Aorta (tissue), 5 donors: ENCODE measurements around the gene TMX3. TPM values are rescaled to one million over a fixed set of nuclear protein-coding genes. Genes with fewer than 3 reads are reported as not detected.

Experiments
- ATAC-seq: fragments of 200-7000 bp; cut with Tn5 transposase; one replicate; pipeline ENCODE4 v1.9.1; 2022; ENCODE audit warnings: moderate library complexity; ENCODE audit not compliant: low FRiP score
- DNase-seq, 2 donors: peaks; one replicate each; pipeline ENCODE4 v3.0.0-alpha.2; 2020
- H3K27ac ChIP-seq, 2 donors: one replicate each; pipeline ENCODE4 v1.5.1; 2013; ENCODE audit warnings: low read length in 2 of 2, mild to moderate bottlenecking in 2 of 2, moderate library complexity in 2 of 2, control low read depth in 1 of 2, inconsistent platforms in 1 of 2, low read depth in 1 of 2
- H3K27me3 ChIP-seq, 2 donors: one replicate each; pipeline ENCODE4 v1.6.1; 2013; ENCODE audit warnings: control low read depth in 1 of 2, low read length in 1 of 2, mild to moderate bottlenecking in 1 of 2, moderate library complexity in 1 of 2; ENCODE audit not compliant: insufficient read depth in 2 of 2, control insufficient read depth in 1 of 2
- H3K36me3 ChIP-seq, 2 donors: one replicate each; pipeline ENCODE4 v1.6.1; 2013; ENCODE audit warnings: control low read depth in 1 of 2, low read length in 1 of 2, mild to moderate bottlenecking in 1 of 2; ENCODE audit not compliant: insufficient read depth in 2 of 2, control insufficient read depth in 1 of 2
- H3K4me1 ChIP-seq, 2 donors: one replicate each; pipeline ENCODE4 v1.6.1; 2013; ENCODE audit warnings: low read length in 2 of 2, control low read depth in 1 of 2, mild to moderate bottlenecking in 1 of 2, moderate library complexity in 1 of 2; ENCODE audit not compliant: insufficient read depth in 2 of 2, control insufficient read depth in 1 of 2
- H3K4me3 ChIP-seq, 2 donors: one replicate each; pipeline ENCODE4 v1.5.1; 2013; ENCODE audit warnings: low read length in 2 of 2, control low read depth in 1 of 2, mild to moderate bottlenecking in 1 of 2
- H3K9me3 ChIP-seq: one replicate; pipeline ENCODE4 v1.6.1; 2013; ENCODE audit warnings: mild to moderate bottlenecking, low read length; ENCODE audit not compliant: control insufficient read depth
- WGBS, 2 donors: extraction: QIAGEN DNeasy Blood & Tissue Kit; methylation state at CpG; one replicate each; pipeline ENCODE4 v1.1.7; 2013; 5-methylcytosine and 5-hydroxymethylcytosine counted together
- intact Hi-C, 2 donors: fragments of 100-400 bp; cut with DNase I; formaldehyde crosslinking; loops; one replicate each; pipeline versions ENCODE4 v1.14.2 to v1.15.0; 2022
- polyA plus RNA-seq, 2 donors: library from polyadenylated mRNA; stranded (reverse); fragments of 200-250 nt; gene quantifications; one replicate each; pipeline ENCODE4 v1.2.3, GENCODE V29; 2013
- total RNA-seq, 2 donors: library from RNA; stranded (reverse); fragmentation: NEBNext Ultra II Directional; extraction: Animal tissue kit (Norgen Biotek cat#: 25700); gene quantifications; one replicate each; pipeline ENCODE4 v1.2.1, GENCODE V29; 2021
- donor health status: healthy with polysubstance abuse.
- donor health status: Bipolar disorder and iron deficiency.
- donor health status: DM: no; HTN: no; CAD: no.
- donor health status: DM: no; HTN: no; CAD: no.
- donor health status: DM: yes; HTN: yes; CAD: no.

Gene TMX3
- total and polyA plus RNA-seq, 4 donors = 23.2 to 59.6 (median 43.0) TPM

DNA sequence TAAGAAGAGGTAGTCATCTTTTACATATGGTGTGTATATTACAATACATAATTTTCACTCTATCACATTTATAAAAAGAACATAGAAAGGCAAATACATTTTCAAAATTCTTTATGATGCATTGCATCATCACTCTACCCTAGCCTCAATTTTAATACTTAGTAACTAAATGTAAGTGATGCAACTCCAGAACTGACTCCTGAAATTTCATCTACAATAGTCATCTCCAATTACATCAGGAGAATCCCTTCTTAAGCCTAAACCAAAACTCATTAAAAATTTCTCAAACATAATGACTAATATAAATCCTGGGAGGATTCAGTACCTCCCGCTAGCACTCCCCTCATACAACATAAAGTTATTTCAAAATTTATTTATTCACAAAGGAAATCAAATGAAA is 15.9 kb downstream of the TMX3 start:
- H3K9me3 ChIP-seq = no peaks in the 10 kb centered on the region
- H3K4me1 ChIP-seq = no peaks in the 10 kb centered on the region
- no peaks in the 10 kb centered on the region for H3K27me3 ChIP-seq
- intact Hi-C loops = no loop called here
- H3K27ac ChIP-seq = no peak overlapping the region
- no peak for ATAC-seq
- 97 to 100% methylated on average over 1 of the region's 1 CpG for WGBS, 2 donors
- H3K4me3 ChIP-seq = no peak overlapping the region
- H3K36me3 ChIP-seq = no peaks in the 10 kb centered on the region
- DNase-seq = no peak

DNA sequence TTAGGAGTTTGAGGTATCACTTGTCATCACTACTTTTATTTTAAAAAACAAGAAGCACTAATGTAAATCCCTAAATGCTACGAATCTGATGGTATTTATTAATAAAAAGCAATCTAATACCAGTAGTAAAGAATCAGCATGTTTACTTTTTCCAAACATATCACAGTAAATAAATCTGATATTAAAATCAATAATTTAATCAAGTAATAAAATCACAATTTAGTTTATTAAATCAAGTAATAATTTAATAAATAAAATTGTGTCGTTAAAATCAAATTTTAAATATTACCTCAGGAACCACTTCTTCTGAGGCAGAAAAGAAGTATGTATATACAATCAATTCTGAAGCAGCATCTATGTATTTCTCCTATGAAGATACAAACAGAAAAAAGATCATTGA is 18.0 kb downstream of the TMX3 start:
- DNase-seq = no peak
- Histone ChIP-seq H3K27me3 (no peaks in the 10 kb centered on the region), H3K27ac (no peak overlapping the region), H3K9me3 (no peaks in the 10 kb centered on the region), H3K36me3 (peaks cover 0 to 2% of the 10 kb centered on the region in 2 donors), H3K4me1 (no peaks in the 10 kb centered on the region), H3K4me3 (no peak overlapping the region)
- intact Hi-C loops = no loop called here
- no peak for ATAC-seq
- WGBS, 2 donors = 94 to 95% methylated on average over 2 of the region's 2 CpGs

DNA sequence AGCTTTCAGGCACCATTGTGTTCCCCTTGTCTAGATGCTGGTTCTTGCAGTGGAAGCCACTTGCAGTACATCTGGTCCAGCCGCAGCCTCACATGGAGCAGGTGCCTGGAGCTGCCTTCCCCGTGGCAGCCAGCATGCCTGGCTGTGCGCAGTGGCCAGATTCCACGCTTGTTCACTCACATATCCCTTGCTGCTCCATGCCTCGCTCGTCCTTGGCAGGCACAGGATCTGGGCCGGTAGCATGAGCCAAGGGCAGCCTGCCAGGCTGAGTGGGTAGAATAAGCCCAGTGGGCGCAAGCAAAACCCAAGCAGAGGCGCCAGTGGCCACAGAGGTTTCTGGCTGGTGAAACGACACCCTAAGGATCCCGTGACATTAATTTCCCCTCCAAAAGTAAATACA is 20.6 kb downstream of the TMX3 start:
- intact Hi-C loops = no loop called here
- no peaks in the 10 kb centered on the region for H3K4me1 ChIP-seq
- H3K9me3 ChIP-seq = no peaks in the 10 kb centered on the region
- H3K27ac ChIP-seq = no peak overlapping the region
- no peak overlapping the region for H3K4me3 ChIP-seq
- DNase-seq (peak; percentile 61 to 73), ATAC-seq (no peak)
- 33 to 41% methylated on average over 11 of the region's 11 CpGs for WGBS, 2 donors
- peaks cover 2 to 4% of the 10 kb centered on the region in 2 donors for H3K36me3 ChIP-seq
- no peaks in the 10 kb centered on the region for H3K27me3 ChIP-seq

DNA sequence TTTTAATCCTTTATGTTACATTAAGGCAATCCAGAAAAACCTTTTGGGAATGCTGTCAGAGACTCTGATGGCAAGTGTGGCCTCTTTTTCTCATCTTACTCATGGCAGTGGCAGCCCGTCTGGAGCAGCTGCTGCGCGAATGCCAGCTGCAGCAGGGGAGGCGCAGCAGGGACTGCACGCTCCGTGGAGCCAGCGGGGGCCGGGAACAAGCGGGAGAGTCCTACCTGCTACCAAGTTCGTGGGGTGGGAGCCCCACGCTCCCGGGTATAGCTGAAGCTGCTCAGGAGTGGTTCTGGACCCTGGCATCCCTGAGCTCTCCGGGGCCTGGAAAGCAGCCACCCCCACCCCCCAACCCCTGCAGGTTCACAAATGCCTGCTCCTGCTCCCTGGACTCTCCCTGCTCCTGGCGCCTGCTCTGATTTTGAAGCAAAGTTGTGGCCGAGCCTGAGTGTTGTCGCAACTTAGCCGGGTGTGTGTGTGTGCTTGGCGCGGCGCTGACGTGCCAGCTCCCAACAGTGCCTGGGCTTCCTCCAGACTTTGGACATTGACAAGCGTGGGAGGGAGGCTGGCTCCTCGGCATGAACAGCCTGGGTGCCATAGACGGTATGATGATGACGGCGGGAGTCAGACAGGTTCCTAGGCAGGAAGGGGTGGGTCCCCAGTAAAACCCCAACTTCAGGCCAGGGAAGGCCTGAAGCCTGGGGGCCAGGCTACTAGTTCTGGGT is 21.7 kb downstream of the TMX3 start:
- H3K27ac ChIP-seq = no peak overlapping the region
- whole genome bisulfite sequencing, 2 donors = 93 to 96% methylated on average over 26 of the region's 26 CpGs
- DNase-seq = peak in 1 of 2 donors; percentile 58
- peaks cover 2 to 4% of the 10 kb centered on the region in 2 donors for H3K36me3 ChIP-seq
- no peaks in the 10 kb centered on the region for H3K27me3 ChIP-seq
- no peak overlapping the region for H3K4me3 ChIP-seq
- intact Hi-C loops = no loop called here
- H3K9me3 ChIP-seq = no peaks in the 10 kb centered on the region
- ATAC-seq = no peak
- H3K4me1 ChIP-seq = no peaks in the 10 kb centered on the region

DNA sequence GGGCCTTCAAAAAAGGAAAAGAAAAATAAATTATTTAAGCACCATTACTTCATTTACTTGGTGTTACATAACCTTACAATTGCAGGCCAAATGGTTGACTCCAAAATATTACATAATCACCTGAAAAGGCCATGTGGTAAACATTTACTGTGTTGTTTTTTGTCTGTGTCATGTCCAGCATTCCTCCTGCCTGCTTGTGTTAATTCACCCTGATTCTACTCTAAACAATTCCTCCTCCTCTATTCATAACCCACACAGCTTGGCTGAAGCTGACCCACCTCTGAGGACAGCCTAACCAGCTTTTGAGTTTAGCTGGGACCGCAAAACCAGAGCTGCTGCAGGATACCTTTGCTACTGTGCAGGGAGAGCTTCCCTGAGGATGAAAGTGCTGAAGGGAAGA is 35.4 kb downstream of the TMX3 start:
- H3K4me1 ChIP-seq = no peaks in the 10 kb centered on the region
- H3K27me3 ChIP-seq = no peaks in the 10 kb centered on the region
- intact Hi-C loops = no loop called here
- no peak for DNase-seq
- H3K36me3 ChIP-seq = peaks cover 2% of the 10 kb centered on the region in 2 donors
- 72 to 75% methylated on average over 1 of the region's 1 CpG for WGBS, 2 donors
- no peak overlapping the region for H3K4me3 ChIP-seq
- H3K27ac ChIP-seq = no peak overlapping the region
- no peaks in the 10 kb centered on the region for H3K9me3 ChIP-seq
- ATAC-seq = no peak

DNA sequence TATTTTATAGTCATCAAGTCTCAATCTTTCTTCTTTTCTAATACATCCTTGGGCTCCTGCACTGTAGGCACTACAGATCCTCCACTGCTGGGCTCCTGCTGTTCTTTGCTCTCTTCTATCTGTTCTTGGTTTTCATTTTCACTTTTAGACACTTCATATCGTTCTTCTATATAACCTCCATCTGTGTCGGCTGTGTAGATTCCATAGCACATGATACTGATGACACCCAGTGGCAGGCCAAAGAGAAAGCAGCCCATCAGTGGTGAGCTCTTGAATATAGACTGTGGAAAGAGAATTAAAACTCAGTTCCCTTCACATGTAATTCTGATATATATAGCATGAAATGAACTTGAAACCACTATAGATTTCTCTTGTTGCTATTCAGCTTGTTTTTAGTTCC is 38.0 kb downstream of the TMX3 start:
- 64 to 68% methylated on average over 2 of the region's 2 CpGs for WGBS, 2 donors
- Histone ChIP-seq H3K4me1 (no peaks in the 10 kb centered on the region), H3K27ac (no peak overlapping the region), H3K4me3 (no peak overlapping the region), H3K36me3 (peaks cover 2% of the 10 kb centered on the region in 2 donors), H3K27me3 (no peaks in the 10 kb centered on the region), H3K9me3 (no peaks in the 10 kb centered on the region)
- no peak for ATAC-seq
- DNase-seq = no peak
- intact Hi-C loops = no loop called here

DNA sequence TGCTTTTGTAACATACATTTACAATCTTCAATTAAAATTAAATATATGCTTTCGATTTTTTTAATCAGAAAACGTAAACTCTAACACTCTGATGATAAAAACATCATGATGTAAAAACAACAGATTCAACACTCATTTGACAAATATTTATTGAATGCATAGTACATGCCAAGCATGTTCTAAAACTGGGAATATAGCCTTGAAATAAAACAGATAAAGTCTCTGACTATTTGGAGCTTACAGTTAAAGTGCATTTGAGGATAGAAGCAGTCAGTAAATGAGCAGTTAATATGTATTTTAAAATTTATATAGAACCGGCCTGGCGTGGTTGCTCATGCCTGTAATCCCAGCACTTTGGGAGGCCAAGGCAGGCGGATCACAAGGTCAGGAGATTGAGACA is 47.8 kb downstream of the TMX3 start:
- no peak overlapping the region for H3K27ac ChIP-seq
- H3K36me3 ChIP-seq = no peaks in the 10 kb centered on the region
- ATAC-seq (no peak), DNase-seq (no peak)
- no peaks in the 10 kb centered on the region for H3K4me1 ChIP-seq
- no peaks in the 10 kb centered on the region for H3K27me3 ChIP-seq
- 15 to 23% methylated on average over 5 of the region's 5 CpGs for whole genome bisulfite sequencing, 2 donors
- intact Hi-C loops = no loop called here
- no peaks in the 10 kb centered on the region for H3K9me3 ChIP-seq
- no peak overlapping the region for H3K4me3 ChIP-seq

DNA sequence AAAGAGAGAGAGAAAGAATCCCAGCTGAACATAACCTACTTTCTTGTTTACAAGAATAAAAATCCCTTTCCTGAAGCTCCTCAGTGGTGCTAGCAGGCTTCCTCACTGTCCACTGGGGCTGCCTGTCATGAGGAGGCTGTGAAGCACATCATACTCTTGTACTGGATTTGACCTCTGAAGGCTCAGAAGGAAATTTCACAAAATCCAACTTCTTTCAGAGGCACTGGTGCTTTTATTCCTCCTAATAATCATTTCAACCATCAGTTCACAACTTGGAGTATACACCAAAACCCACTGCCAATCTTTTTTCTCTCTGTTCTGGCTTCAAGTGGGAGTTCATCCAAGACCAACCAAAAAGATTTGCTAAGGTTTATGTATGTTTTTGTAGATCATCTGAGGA is 48.5 kb downstream of the TMX3 start:
- Histone ChIP-seq H3K36me3 (no peaks in the 10 kb centered on the region), H3K4me1 (no peaks in the 10 kb centered on the region), H3K9me3 (no peaks in the 10 kb centered on the region), H3K27me3 (no peaks in the 10 kb centered on the region), H3K4me3 (no peak overlapping the region), H3K27ac (no peak overlapping the region)
- ATAC-seq (no peak), DNase-seq (no peak)
- intact Hi-C loops = no loop called here

DNA sequence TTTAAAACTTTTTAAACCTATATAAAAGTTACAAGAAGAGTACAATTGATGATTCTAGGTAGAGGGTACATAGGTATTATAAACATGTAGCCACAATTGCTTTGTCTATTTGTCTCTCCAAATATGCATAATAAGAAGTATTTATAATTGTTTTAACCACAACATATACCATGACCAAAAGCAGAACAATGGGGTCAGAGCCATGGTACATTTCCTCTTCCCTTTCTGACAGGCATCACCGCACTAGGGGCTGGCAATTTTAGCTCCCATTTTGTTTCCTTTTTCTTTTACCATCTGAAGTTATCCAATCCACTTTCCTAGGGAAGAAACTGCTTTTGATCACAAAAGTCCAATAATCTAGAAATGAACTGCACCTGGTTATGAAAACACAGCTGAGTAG is 49.3 kb downstream of the TMX3 start:
- no peaks in the 10 kb centered on the region for H3K9me3 ChIP-seq
- ATAC-seq (no peak), DNase-seq (no peak)
- no peaks in the 10 kb centered on the region for H3K4me1 ChIP-seq
- no peaks in the 10 kb centered on the region for H3K27me3 ChIP-seq
- 95 to 99% methylated on average over 1 of the region's 1 CpG for WGBS, 2 donors
- no peak overlapping the region for H3K4me3 ChIP-seq
- no peaks in the 10 kb centered on the region for H3K36me3 ChIP-seq
- intact Hi-C loops = no loop called here
- H3K27ac ChIP-seq = no peak overlapping the region
